Erythroblast (primary cell): Measurements from ENCODE around the gene UBA3.

ENCODE experiments used
- GATA1 ChIP-seq: IDR thresholded peaks from 2 replicates; pipeline ENCODE4 v1.6.1; 2011; ENCODE audit warnings: low read depth, mild to moderate bottlenecking, control low read depth, low read length, moderate library complexity
- POLR2A ChIP-seq: IDR thresholded peaks from 2 replicates; pipeline ENCODE4 v1.6.1; 2011; ENCODE audit warnings: mild to moderate bottlenecking, low read length

GRCh38 chr3:69102384-69102783 is 22.2 kb upstream of the UBA3 start:
- TF ChIP-seq POLR2A: no peak
- no peak for TF ChIP-seq GATA1
